Mesenchymal stem cell (in vitro differentiated cells and primary cell): ENCODE measurements around the gene CPNE4.
A peak's percentile ranks its signal among the peaks of the same experiment; 100 is the strongest.

Source experiments
- DNase-seq: peaks from one replicate; pipeline ENCODE4 v3.0.0-alpha.2; 2013
- H2AFZ ChIP-seq: one replicate; pipeline ENCODE4 v1.6.1; 2013; ENCODE audit warnings: low read depth, mild to moderate bottlenecking, control low read depth, inconsistent platforms, low read length, moderate library complexity
- H2AK5ac ChIP-seq: 2 replicates; pipeline ENCODE4 v1.6.1; 2013; ENCODE audit warnings: low read length, moderate library complexity, mild to moderate bottlenecking, inconsistent platforms; ENCODE audit not compliant: severe bottlenecking
- H2BK120ac ChIP-seq: one replicate; pipeline ENCODE4 v1.6.1; 2013; ENCODE audit warnings: low read depth, mild to moderate bottlenecking, inconsistent platforms, low read length, moderate library complexity
- H2BK12ac ChIP-seq, 2 experiments: one replicate each; pipeline ENCODE4 v1.6.1; 2013; ENCODE audit warnings: inconsistent platforms in 2 of 2, low read length in 2 of 2, mild to moderate bottlenecking in 2 of 2, moderate library complexity in 2 of 2, control low read depth in 1 of 2
- H2BK15ac ChIP-seq: one replicate; pipeline ENCODE4 v1.6.1; 2013; ENCODE audit warnings: mild to moderate bottlenecking, low read depth, inconsistent platforms; ENCODE audit not compliant: poor library complexity, severe bottlenecking
- H2BK5ac ChIP-seq: 2 replicates; pipeline ENCODE4 v1.6.1; 2013; ENCODE audit warnings: low read depth, mild to moderate bottlenecking, low read length, control low read depth, inconsistent platforms; ENCODE audit not compliant: poor library complexity, severe bottlenecking
- H3K14ac ChIP-seq, 2 experiments: one replicate each; pipeline ENCODE4 v1.6.1; 2013; ENCODE audit warnings: inconsistent platforms in 2 of 2, low read length in 2 of 2, control low read depth in 1 of 2, mild to moderate bottlenecking in 1 of 2, moderate library complexity in 1 of 2
- H3K18ac ChIP-seq, 2 experiments: one replicate each; pipeline ENCODE4 v1.6.1; 2013; ENCODE audit warnings: inconsistent platforms in 2 of 2, low read length in 2 of 2, control low read depth in 1 of 2, low read depth in 1 of 2, mild to moderate bottlenecking in 1 of 2
- H3K23ac ChIP-seq, 2 experiments: one replicate each; pipeline ENCODE4 v1.6.1; 2013; ENCODE audit warnings: inconsistent platforms in 2 of 2, low read length in 2 of 2, mild to moderate bottlenecking in 2 of 2, moderate library complexity in 2 of 2, control low read depth in 1 of 2
- H3K27ac ChIP-seq: 2 replicates; pipeline ENCODE4 v1.5.1; 2013; ENCODE audit warnings: mild to moderate bottlenecking, moderate library complexity, low read length, control low read depth, inconsistent platforms; ENCODE audit not compliant: poor library complexity, severe bottlenecking
- H3K27me3 ChIP-seq, 2 experiments: 2 replicates each; pipeline versions ENCODE4 v1.6.1 to v1.7.0; 2013; ENCODE audit warnings: low read length in 2 of 2, mild to moderate bottlenecking in 2 of 2, moderate library complexity in 2 of 2, control low read depth in 1 of 2, inconsistent platforms in 1 of 2; ENCODE audit not compliant: control insufficient read depth in 1 of 2, insufficient read depth in 1 of 2
- H3K36me3 ChIP-seq, 2 experiments: 2 replicates each; pipeline versions ENCODE4 v1.6.1 to v1.7.0; 2013; ENCODE audit warnings: low read length in 2 of 2, control low read depth in 1 of 2, inconsistent platforms in 1 of 2, low read depth in 1 of 2, mild to moderate bottlenecking in 1 of 2; ENCODE audit not compliant: insufficient read depth in 2 of 2, control insufficient read depth in 1 of 2
- H3K4ac ChIP-seq, 2 experiments: one replicate each; pipeline ENCODE4 v1.6.1; 2013; ENCODE audit warnings: inconsistent platforms in 2 of 2, low read length in 2 of 2, mild to moderate bottlenecking in 2 of 2, moderate library complexity in 2 of 2, control low read depth in 1 of 2, low read depth in 1 of 2
- H3K4me1 ChIP-seq: 2 replicates; pipeline ENCODE4 v1.6.1; 2013; ENCODE audit warnings: low read depth, low read length, control low read depth; ENCODE audit not compliant: control insufficient read depth, insufficient read depth
- H3K4me2 ChIP-seq: 2 replicates; pipeline ENCODE4 v1.6.1; 2013; ENCODE audit warnings: low read length, mild to moderate bottlenecking, inconsistent platforms; ENCODE audit not compliant: poor library complexity, severe bottlenecking
- H3K4me3 ChIP-seq, 2 experiments: 2 replicates each; pipeline versions ENCODE4 v1.5.1 to v1.7.0; 2013; ENCODE audit warnings: low read length in 2 of 2, mild to moderate bottlenecking in 2 of 2, control low read depth in 1 of 2, low read depth in 1 of 2; ENCODE audit not compliant: insufficient read depth in 1 of 2
- H3K79me1 ChIP-seq: replicated peaks from 2 replicates; pipeline ENCODE4 v1.6.1; 2013; ENCODE audit warnings: mild to moderate bottlenecking, control low read depth, low read length, inconsistent platforms; ENCODE audit not compliant: poor library complexity, severe bottlenecking
- H3K9ac ChIP-seq: 2 replicates; pipeline ENCODE4 v1.7.0; 2013; ENCODE audit warnings: mild to moderate bottlenecking, low read length, moderate library complexity
- H3K9me3 ChIP-seq: 2 replicates; pipeline ENCODE4 v1.7.0; 2013; ENCODE audit warnings: mild to moderate bottlenecking, low read length; ENCODE audit not compliant: control insufficient read depth
- H4K8ac ChIP-seq: one replicate; pipeline ENCODE4 v1.6.1; 2013; ENCODE audit warnings: inconsistent platforms, mild to moderate bottlenecking, low read length, moderate library complexity
- H4K91ac ChIP-seq: one replicate; pipeline ENCODE4 v1.6.1; 2013; ENCODE audit warnings: mild to moderate bottlenecking, low read length, inconsistent platforms
- WGBS: methylation state at CpG from one replicate; pipeline ENCODE4 v1.1.7; 2013; ENCODE audit warnings: mixed read lengths; 5-methylcytosine and 5-hydroxymethylcytosine counted together

Gene CPNE4

DNA sequence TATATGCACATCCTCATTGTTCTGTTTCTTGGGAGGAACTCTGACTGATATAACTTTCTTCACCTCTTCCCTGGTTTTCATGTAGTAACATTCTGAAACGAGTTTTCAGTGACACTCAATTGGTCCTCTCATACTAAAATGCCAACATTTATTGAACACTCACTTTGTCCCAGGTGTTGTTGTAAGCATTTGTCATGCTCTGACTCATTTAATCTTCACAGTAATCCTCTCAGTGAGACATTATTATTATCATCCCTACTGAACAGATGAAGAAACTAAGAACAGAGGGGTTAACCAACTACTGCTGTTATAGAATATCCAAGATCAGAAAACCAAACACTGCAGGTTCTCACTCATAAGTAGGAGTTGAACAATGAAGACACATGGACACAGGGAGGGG, 437.9 kb downstream of the CPNE4 start:
- Histone ChIP-seq H3K4me2 (no peak overlapping the region), H2BK5ac (no peak overlapping the region), H2AK5ac (no peak overlapping the region), H3K36me3 (no peaks in the 10 kb centered on the region), H3K9me3 (no peaks in the 10 kb centered on the region), H3K27me3 (peaks cover 3 to 8% of the 10 kb centered on the region in 2 experiments), H3K18ac (no peak overlapping the region), H4K8ac (no peak overlapping the region), H4K91ac (no peak overlapping the region), H2BK12ac (no peak overlapping the region), H3K23ac (no peak overlapping the region), H2BK15ac (no peak overlapping the region), H3K4me1 (no peaks in the 10 kb centered on the region), H3K79me1 (no peaks in the 10 kb centered on the region), H3K9ac (no peak overlapping the region), H2BK120ac (no peak overlapping the region), H3K14ac (no peak overlapping the region), H3K4ac (no peak overlapping the region), H2AFZ (no peak overlapping the region), H3K4me3 (no peak overlapping the region), H3K27ac (no peak overlapping the region)
- 43% methylated on average over 1 of the region's 1 CpG for WGBS
- no peak for DNase-seq

DNA sequence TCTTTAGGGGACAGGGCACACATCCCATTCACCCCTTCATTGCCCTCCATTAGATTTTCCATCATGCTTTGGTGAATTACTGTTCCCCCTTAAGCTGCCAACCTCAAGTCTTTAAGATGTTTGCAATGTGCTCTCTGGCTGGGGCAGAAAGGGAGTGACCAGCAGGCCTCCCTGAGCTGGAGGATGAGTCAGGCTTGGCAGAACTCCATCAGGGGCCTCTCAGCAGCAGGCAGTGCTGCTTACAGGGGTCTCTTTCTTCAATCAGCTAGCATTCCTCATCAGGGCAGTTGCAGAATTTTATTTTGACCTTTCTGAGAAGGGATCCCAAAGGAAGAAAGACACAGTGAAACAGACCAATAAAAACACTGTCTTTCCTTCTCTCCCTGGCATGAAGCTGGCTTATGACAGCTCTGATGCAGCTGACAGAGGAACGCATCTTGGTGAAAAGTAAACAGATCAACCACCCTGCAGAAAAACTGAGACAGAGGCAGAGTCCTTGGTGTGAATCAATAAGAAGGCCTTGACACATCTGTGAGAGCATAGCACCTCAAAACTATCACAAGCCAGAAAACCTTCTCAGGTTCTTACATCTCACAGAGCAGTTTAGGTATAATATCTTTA, 443.3 kb downstream of the CPNE4 start:
- no peak overlapping the region for H3K4ac ChIP-seq
- no peaks in the 10 kb centered on the region for H3K36me3 ChIP-seq
- H2BK5ac ChIP-seq = no peak overlapping the region
- no peak overlapping the region for H3K4me3 ChIP-seq
- no peak overlapping the region for H2AFZ ChIP-seq
- peak overlapping the region; percentile 8 for H3K9ac ChIP-seq
- H3K14ac ChIP-seq = no peak overlapping the region
- DNase-seq = peak; percentile 24
- H3K27me3 ChIP-seq = no peaks in the 10 kb centered on the region
- no peak overlapping the region for H2BK120ac ChIP-seq
- H3K9me3 ChIP-seq = no peaks in the 10 kb centered on the region
- H3K4me2 ChIP-seq = no peak overlapping the region
- H3K27ac ChIP-seq = peak overlapping the region; percentile 18
- 33% methylated on average over 1 of the region's 1 CpG for WGBS
- no peak overlapping the region for H4K8ac ChIP-seq
- no peaks in the 10 kb centered on the region for H3K79me1 ChIP-seq
- H3K4me1 ChIP-seq = no peaks in the 10 kb centered on the region
- H2BK15ac ChIP-seq = no peak overlapping the region
- H2BK12ac ChIP-seq = no peak overlapping the region
- no peak overlapping the region for H3K23ac ChIP-seq
- no peak overlapping the region for H4K91ac ChIP-seq
- no peak overlapping the region for H3K18ac ChIP-seq
- H2AK5ac ChIP-seq = no peak overlapping the region

DNA sequence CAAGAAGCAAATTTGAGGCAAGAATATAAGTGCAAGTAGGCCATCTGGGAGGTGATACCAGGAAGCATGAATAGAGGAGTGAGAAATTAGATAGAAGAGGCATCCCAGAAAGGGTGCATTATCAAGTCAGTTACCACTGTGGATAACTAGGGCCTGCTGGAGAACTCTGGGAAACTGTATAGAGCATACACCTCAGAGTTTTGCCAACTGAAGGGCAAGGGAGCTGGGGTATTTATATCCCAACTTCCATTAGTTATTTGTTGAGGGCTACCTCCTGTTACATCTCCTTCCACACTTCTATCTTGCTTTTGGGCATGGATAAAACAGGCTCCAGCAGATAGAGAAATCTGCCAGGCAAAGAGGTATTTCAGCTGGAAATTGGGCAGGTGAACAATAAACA, 448.5 kb downstream of the CPNE4 start:
- Histone ChIP-seq H2BK12ac (no peak overlapping the region), H2BK120ac (no peak overlapping the region), H3K4me3 (no peak overlapping the region), H3K18ac (no peak overlapping the region), H3K27ac (no peak overlapping the region), H3K23ac (no peak overlapping the region), H3K4me1 (no peaks in the 10 kb centered on the region), H3K9me3 (no peaks in the 10 kb centered on the region), H3K79me1 (no peaks in the 10 kb centered on the region), H3K36me3 (no peaks in the 10 kb centered on the region), H3K14ac (no peak overlapping the region), H2AFZ (no peak overlapping the region), H2BK5ac (no peak overlapping the region), H3K4me2 (no peak overlapping the region), H2BK15ac (no peak overlapping the region), H3K4ac (no peak overlapping the region), H4K91ac (no peak overlapping the region), H2AK5ac (no peak overlapping the region), H4K8ac (no peak overlapping the region), H3K9ac (no peak overlapping the region), H3K27me3 (no peaks in the 10 kb centered on the region)
- no peak for DNase-seq

DNA sequence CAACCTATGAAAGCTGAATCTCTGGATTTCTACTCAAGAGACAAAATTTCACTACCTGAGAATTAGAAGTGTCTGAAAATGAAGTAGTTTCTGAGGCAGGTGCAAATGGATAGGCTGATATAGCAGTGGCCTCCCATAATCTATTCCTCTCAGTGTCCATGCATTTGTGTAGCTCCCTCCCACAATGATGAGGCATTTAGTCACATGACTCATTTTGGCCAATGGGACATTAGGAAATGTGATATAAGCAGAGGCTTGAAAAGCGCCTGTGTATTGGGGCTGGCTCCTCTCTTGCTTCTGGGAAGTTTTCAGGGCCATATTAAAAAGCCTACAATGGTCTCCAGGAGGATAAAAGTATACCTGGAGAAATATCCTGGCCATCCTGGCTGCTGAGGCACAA, 452.4 kb downstream of the CPNE4 start:
- Histone ChIP-seq H2BK120ac (no peak overlapping the region), H3K4ac (no peak overlapping the region), H3K18ac (no peak overlapping the region), H2AFZ (no peak overlapping the region), H3K27ac (no peak overlapping the region), H3K4me2 (no peak overlapping the region), H4K91ac (no peak overlapping the region), H3K14ac (no peak overlapping the region), H3K4me3 (no peak overlapping the region), H3K27me3 (no peaks in the 10 kb centered on the region), H3K36me3 (no peaks in the 10 kb centered on the region), H3K23ac (no peak overlapping the region), H3K9ac (no peak overlapping the region), H3K9me3 (no peaks in the 10 kb centered on the region), H2BK15ac (no peak overlapping the region), H2BK12ac (no peak overlapping the region), H2BK5ac (no peak overlapping the region), H3K4me1 (no peaks in the 10 kb centered on the region), H2AK5ac (no peak overlapping the region), H3K79me1 (no peaks in the 10 kb centered on the region), H4K8ac (no peak overlapping the region)
- 75% methylated on average over 1 of the region's 1 CpG for WGBS
- no peak for DNase-seq
